Vagina (tissue), 2 donors: Measurements from ENCODE around the gene TMEM232.

Experiments
- CTCF ChIP-seq, 3 experiments: fragments of 450-650 bp in 2 of 3; fragments of 200-600 bp in 1 of 3; sonication (generic) in 1 of 3; IDR thresholded peaks; one replicate each; pipeline ENCODE4 v1.5.1; 2017 to 2019; ENCODE audit warnings: antibody characterized with exemption in 3 of 3, mild to moderate bottlenecking in 2 of 3, moderate library complexity in 2 of 3
- POLR2A ChIP-seq, 2 donors: fragments of 450-650 bp; IDR thresholded peaks; one replicate each; pipeline ENCODE4 v1.6.1; 2017; ENCODE audit warnings: antibody characterized with exemption in 2 of 2, mild to moderate bottlenecking in 2 of 2, moderate library complexity in 2 of 2
- POLR2AphosphoS5 ChIP-seq, 2 donors: sonication (generic); formaldehyde crosslinking; IDR thresholded peaks; one replicate each; pipeline ENCODE4 v1.9.0; 2017; ENCODE audit warnings: antibody characterized with exemption in 2 of 2, mild to moderate bottlenecking in 2 of 2, low read depth in 1 of 2; ENCODE audit not compliant: insufficient read depth in 1 of 2

- TF ChIP-seq CTCF (IDR thresholded peaks at IDR 0.05) (no peak), POLR2A (IDR thresholded peaks at IDR 0.05) (no peak), POLR2AphosphoS5 (IDR thresholded peaks at IDR 0.05; ENCODE audit: insufficient read depth in 1 of 2, low read depth in 1 of 2) (no peak)
These were observed 212.4 kb downstream of the TMEM232 start for GRCh38 chr5:110514030-110514429.
